HepG2 (cell line): Measurements from ENCODE around the gene MINDY3. TPM values are rescaled to one million over a fixed set of nuclear protein-coding genes. Genes with fewer than 3 reads are reported as not detected.

ENCODE experiments used
- ATAC-seq: fragments of 200-7000 bp; cut with Tn5 transposase; 3 replicates; pipeline ENCODE4 v1.9.1; 2020; ENCODE audit warnings: mild to moderate bottlenecking, moderate library complexity
- BruUV-seq: library from RNA; stranded (reverse); fragments of 400-500 nt; replicated peaks from 2 replicates; lab custom pipeline; 2021; lab: Mats Ljungman, UMichigan
- CTCF ChIA-PET: fragments of 300-600 bp; formaldehyde crosslinking; extraction: SDS; loops from one replicate; lab custom pipeline; 2021; ENCODE audit warnings: low total read pairs, inconsistent platforms, low intra/inter-chr PET ratio; lab: Yijun Ruan, JAX
- POLR2A ChIA-PET: fragments of 350-600 bp; sonication (Branson Sonifier 250); formaldehyde crosslinking; loops from one replicate; lab custom pipeline; 2020; ENCODE audit warnings: antibody characterized with exemption, inconsistent platforms; lab: Yijun Ruan, JAX
- DNase-seq: peaks from one replicate; pipeline ENCODE4 v3.0.0-alpha.2; 2015; ENCODE audit warnings: low spot score
- FAIRE-seq: peaks from 3 replicates; lab custom pipeline; 2011; peaks lifted over from hg19 to GRCh38; lab: Jason Lieb, UNC
- H2AFZ ChIP-seq: one replicate; pipeline ENCODE4 v1.6.1; 2011; ENCODE audit warnings: low read length, inconsistent platforms
- H3K27ac ChIP-seq: fragments of 300-600 bp; 3 replicates; pipeline ENCODE4 v1.8.0; 2011; ENCODE audit warnings: mixed run types, mild to moderate bottlenecking, mixed read lengths, low read length, inconsistent platforms; ENCODE audit not compliant: insufficient read depth; ENCODE audit errors: extremely low read length
- H3K27me3 ChIP-seq, 2 experiments: fragments of 200-600 bp in 1 of 2; 2 replicates in 1 of 2; 3 replicates in 1 of 2; pipeline versions ENCODE4 v1.6.0 to v1.8.0; 2011; ENCODE audit warnings: low read length in 2 of 2, mild to moderate bottlenecking in 2 of 2, moderate library complexity in 2 of 2, inconsistent platforms in 1 of 2; ENCODE audit not compliant: insufficient read depth in 2 of 2, control insufficient read depth in 1 of 2
- H3K36me3 ChIP-seq, 2 experiments: fragments of 200-600 bp in 1 of 2; replicated peaks in 1 of 2; 2 replicates in 1 of 2; 3 replicates in 1 of 2; pipeline versions ENCODE4 v1.5.1 to v1.8.0; 2011; ENCODE audit warnings: low read length in 2 of 2, inconsistent platforms in 1 of 2; ENCODE audit not compliant: insufficient read depth in 2 of 2, control insufficient read depth in 1 of 2
- H3K4me1 ChIP-seq: 2 replicates; pipeline ENCODE4 v1.5.1; 2012; ENCODE audit warnings: low read length, inconsistent platforms; ENCODE audit not compliant: insufficient read depth
- H3K4me2 ChIP-seq: 2 replicates; pipeline ENCODE4 v1.6.0; 2011; ENCODE audit warnings: low read depth, low read length, inconsistent platforms
- H3K4me3 ChIP-seq, 3 experiments: fragments of 200-600 bp in 1 of 3; sonication (generic), shearing (Covaris generic) in 1 of 3; replicated peaks in 1 of 3; 2 replicates each; pipeline ENCODE4 v1.5.1; 2011 to 2016; ENCODE audit warnings: low read length in 3 of 3, inconsistent platforms in 2 of 3, low read depth in 2 of 3, mild to moderate bottlenecking in 2 of 3, control low read depth in 1 of 3, mixed read lengths in 1 of 3; ENCODE audit not compliant: insufficient read depth in 1 of 3
- H3K79me2 ChIP-seq: one replicate; pipeline ENCODE4 v1.6.1; 2011; ENCODE audit warnings: low read length, inconsistent platforms; ENCODE audit not compliant: insufficient read depth
- H3K9ac ChIP-seq: 2 replicates; pipeline ENCODE4 v1.6.0; 2011; ENCODE audit warnings: mild to moderate bottlenecking, low read depth, low read length, inconsistent platforms; ENCODE audit not compliant: insufficient read depth
- H3K9me3 ChIP-seq: 2 replicates; pipeline ENCODE4 v1.5.1; 2012; ENCODE audit warnings: mild to moderate bottlenecking, low read length
- H4K20me1 ChIP-seq: 2 replicates; pipeline ENCODE4 v1.6.0; 2011; ENCODE audit warnings: inconsistent platforms, mild to moderate bottlenecking, low read length, moderate library complexity; ENCODE audit not compliant: insufficient read depth
- ATF7 ChIP-seq, 2 experiments: fragments of 450-650 bp in 1 of 2; sonication (generic) in 1 of 2; formaldehyde crosslinking in 1 of 2; IDR thresholded peaks; 2 replicates each; pipeline versions ENCODE4 v1.4.0 to v1.6.1; 2016 to 2020; ENCODE audit warnings: antibody characterized with exemption in 1 of 2, mild to moderate bottlenecking in 1 of 2, missing genetic modification reagents in 1 of 2
- CREB1 ChIP-seq, 2 experiments: fragments of 450-650 bp in 1 of 2; IDR thresholded peaks; 2 replicates each; pipeline ENCODE4 v1.6.1; 2016 to 2017; ENCODE audit warnings: control low read depth in 1 of 2, mild to moderate bottlenecking in 1 of 2, missing compliant biosample characterization in 1 of 2, missing genetic modification characterization in 1 of 2
- ZNF790 ChIP-seq: sonication (generic); formaldehyde crosslinking; IDR thresholded peaks from 2 replicates; pipeline ENCODE4 v1.8.0; 2022; ENCODE audit warnings: missing genetic modification reagents, mild to moderate bottlenecking, borderline replicate concordance
- ZNF83 ChIP-seq: sonication (generic); formaldehyde crosslinking; IDR thresholded peaks from 2 replicates; pipeline ENCODE4 v1.4.0; 2020; ENCODE audit warnings: missing genetic modification reagents, mild to moderate bottlenecking, borderline replicate concordance
- WGBS: methylation state at CpG from one replicate; pipeline ENCODE4 v1.1.6; 2017; ENCODE audit warnings: low lambda C conversion rate; 5-methylcytosine and 5-hydroxymethylcytosine counted together
- in situ Hi-C: cut with HindIII; loops from 2 replicates; pipeline ENCODE4 v1.10.0; 2017; ENCODE audit warnings: low pct_unique_long_range_greater_than_20kb; ENCODE audit not compliant: extremely low pct_ligation_motif_present
- intact Hi-C: fragments of 100-400 bp; cut with micrococcal nuclease; formaldehyde crosslinking; loops from one replicate; pipeline ENCODE4 v1.10.0; 2022; ENCODE audit not compliant: unreplicated experiment
- polyA plus RNA-seq, 8 experiments: library from polyadenylated mRNA; depleted of rRNA in 3 of 8; stranded (reverse) in 7 of 8; unstranded in 1 of 8; fragments of >200 nt; fragmentation: Illumina TruSeq in 4 of 8; extraction: Trizol in 4 of 8; gene quantifications; 2 replicates each; pipeline versions ENCODE4 v1.2.1 to v1.2.3, GENCODE V29; 2011 to 2016; ENCODE audit warnings: low read depth in 4 of 8, missing spikeins in 1 of 8, mixed read lengths in 1 of 8; ENCODE audit not compliant: insufficient read depth in 1 of 8
- total RNA-seq, 5 experiments: library from RNA; depleted of rRNA; stranded (reverse); fragments of >200 nt; fragmentation: Illumina TruSeq; extraction: Trizol; gene quantifications; 2 replicates each; pipeline ENCODE4 v1.2.3, GENCODE V29; 2016; ENCODE audit warnings: low read depth in 1 of 5
- TF ChIP-seq, protein P1 (sequence below): sonication (generic); formaldehyde crosslinking; IDR thresholded peaks from 2 replicates; pipeline ENCODE4 v1.5.0; 2020; ENCODE audit warnings: missing genetic modification reagents
- TF ChIP-seq, protein P2 (sequence below): sonication (generic); formaldehyde crosslinking; IDR thresholded peaks from 2 replicates; pipeline ENCODE4 v1.5.0; 2020; ENCODE audit warnings: missing genetic modification reagents

The MINDY3 gene
- total and polyA plus RNA-seq, 2 of the 13 experiments (the other 11 are each of a cell fraction or from before 2014, with no cell fraction given): 6.4 to 17.5 TPM

DNA sequence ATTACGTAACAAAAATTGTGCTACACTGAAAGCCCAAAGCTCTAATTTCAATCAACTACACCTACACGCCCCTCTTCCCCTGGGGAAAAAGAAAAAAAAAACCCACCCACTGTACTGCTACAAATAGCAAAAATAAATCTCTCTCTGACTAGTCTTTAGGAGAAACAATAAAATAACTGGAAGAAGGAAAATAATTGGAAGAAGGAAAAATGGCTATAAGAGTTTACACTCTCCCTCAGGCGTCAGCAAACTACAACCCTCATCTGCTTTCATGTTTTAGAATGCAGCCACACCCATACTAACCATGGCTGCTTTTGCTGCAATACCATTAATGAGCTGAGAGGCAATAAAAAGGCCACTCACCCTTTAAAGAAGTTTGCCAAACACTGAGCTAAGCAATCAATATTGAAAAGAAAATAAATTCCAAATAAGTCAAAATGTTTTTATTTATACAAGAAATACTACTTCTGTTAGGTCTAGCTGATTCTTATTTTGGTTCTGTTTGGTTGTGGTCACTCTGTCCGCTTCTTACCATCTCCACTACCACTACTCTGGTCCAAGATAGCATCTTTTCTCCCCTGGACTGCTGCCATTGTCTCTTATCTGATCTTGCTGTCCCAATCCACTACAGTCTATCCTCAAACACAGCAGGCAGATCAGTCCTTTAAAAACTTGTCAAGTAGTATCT, 3.8 kb downstream of the MINDY3 start:
- Histone ChIP-seq H2AFZ (no peak overlapping the region), H3K79me2 (peaks cover 35% of the 10 kb centered on the region), H4K20me1 (no peaks in the 10 kb centered on the region; the same call in 1 of the 2 replicates), H3K27ac (no peak overlapping the region), H3K4me3 (no peak overlapping the region), H3K4me2 (no peak overlapping the region), H3K9ac (no peak overlapping the region), H3K4me1 (peaks cover 26% of the 10 kb centered on the region), H3K27me3 (no peaks in the 10 kb centered on the region; a peak in 1 of 5 replicates), H3K36me3 (no peaks in the 10 kb centered on the region), H3K9me3 (no peaks in the 10 kb centered on the region)
- BruUV-seq: no TSS peak
- 97% methylated on average over 4 of the region's 4 CpGs for WGBS
- TF ChIP-seq, protein P1, sequence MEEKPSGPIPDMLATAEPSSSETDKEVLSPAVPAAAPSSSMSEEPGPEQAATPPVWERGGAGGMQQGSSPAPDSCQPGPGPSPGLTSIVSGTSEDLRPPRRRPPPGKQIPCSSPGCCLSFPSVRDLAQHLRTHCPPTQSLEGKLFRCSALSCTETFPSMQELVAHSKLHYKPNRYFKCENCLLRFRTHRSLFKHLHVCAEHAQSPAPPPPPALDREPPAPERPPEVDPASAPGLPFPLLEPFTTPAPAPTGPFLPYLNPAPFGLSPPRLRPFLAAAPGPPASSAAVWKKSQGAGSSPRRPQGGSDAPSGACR (CRISPR knock-in tag): no peak
- TF ChIP-seq ZNF83 (CRISPR knock-in tag): no peak
- CTCF ChIA-PET: no interaction called here
- in situ Hi-C loops (loop anchor here (25.0 kb wide), 1 partner anchor 1381 kb away; the partner anchor contains the start of gene VIM), intact Hi-C loops (no loop called here)
- POLR2A ChIA-PET: no interaction called here
- DNase-seq (no peak), FAIRE-seq (no peak), ATAC-seq (no peak)

DNA sequence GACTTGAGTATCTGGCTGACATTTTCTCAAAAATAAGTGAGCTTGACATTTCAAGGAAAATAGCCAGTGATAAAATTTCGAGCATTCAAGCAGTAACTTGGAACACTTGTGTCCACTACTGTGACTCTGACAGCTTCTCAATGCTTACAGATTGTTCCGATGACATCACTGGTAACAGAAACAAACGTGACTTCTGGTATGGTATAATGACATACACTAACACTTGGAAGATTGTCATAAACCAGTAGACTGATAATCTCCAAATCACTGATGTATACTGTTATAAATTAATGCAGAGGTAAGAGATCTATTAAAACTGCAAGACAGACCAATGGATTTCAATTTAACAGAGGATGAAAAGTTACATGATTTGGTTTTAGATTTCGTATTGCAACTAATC, 6.5 kb downstream of the MINDY3 start:
- Histone ChIP-seq H3K4me1 (peaks cover 17% of the 10 kb centered on the region), H3K36me3 (no peaks in the 10 kb centered on the region), H4K20me1 (no peaks in the 10 kb centered on the region; the same call in 1 of the 2 replicates), H3K79me2 (peaks cover 30% of the 10 kb centered on the region), H3K4me2 (no peak overlapping the region), H3K9ac (no peak overlapping the region), H3K27ac (no peak overlapping the region), H2AFZ (no peak overlapping the region), H3K9me3 (no peaks in the 10 kb centered on the region), H3K27me3 (no peaks in the 10 kb centered on the region), H3K4me3 (no peak overlapping the region)
- TF ChIP-seq ATF7 (IDR thresholded peaks at IDR 0.05): peak; percentile 59; the same call in 1 of the 2 replicates
- TF ChIP-seq ATF7 (CRISPR knock-in tag; IDR thresholded peaks at IDR 0.05): no peak
- no peak for TF ChIP-seq ZNF790 (CRISPR knock-in tag)
- TF ChIP-seq CREB1 (IDR thresholded peaks at IDR 0.05): peak; percentile 44; the same call in 1 of the 2 replicates
- no peak for TF ChIP-seq CREB1 (CRISPR knock-in tag; IDR thresholded peaks at IDR 0.05)
- TF ChIP-seq, protein P2, sequence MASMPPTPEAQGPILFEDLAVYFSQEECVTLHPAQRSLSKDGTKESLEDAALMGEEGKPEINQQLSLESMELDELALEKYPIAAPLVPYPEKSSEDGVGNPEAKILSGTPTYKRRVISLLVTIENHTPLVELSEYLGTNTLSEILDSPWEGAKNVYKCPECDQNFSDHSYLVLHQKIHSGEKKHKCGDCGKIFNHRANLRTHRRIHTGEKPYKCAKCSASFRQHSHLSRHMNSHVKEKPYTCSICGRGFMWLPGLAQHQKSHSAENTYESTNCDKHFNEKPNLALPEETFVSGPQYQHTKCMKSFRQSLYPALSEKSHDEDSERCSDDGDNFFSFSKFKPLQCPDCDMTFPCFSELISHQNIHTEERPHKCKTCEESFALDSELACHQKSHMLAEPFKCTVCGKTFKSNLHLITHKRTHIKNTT (CRISPR knock-in tag): no peak
- no TSS peak for BruUV-seq
- ChIA-PET POLR2A (no interaction called here), CTCF (no interaction called here)
- in situ Hi-C loops: loop anchor here (25.0 kb wide), 1 partner anchor 1384 kb away; the partner anchor contains the start of gene VIM
- FAIRE-seq: no peak
- intact Hi-C loops: no loop called here
- 98% methylated on average over 4 of the region's 4 CpGs for WGBS
- no peak for ATAC-seq
- DNase-seq: no peak
